Measurements from ENCODE around the gene SH2D3C. TPM values are rescaled to one million over a fixed set of nuclear protein-coding genes. Genes with fewer than 3 reads are reported as not detected.

Gene SH2D3C
- total and polyA plus RNA-seq, 10 of the 15 experiments (the other 5 are each of a cell fraction or from before 2014, with no cell fraction given) = 1.2 to 23.5 (median 16.2) TPM

DNA sequence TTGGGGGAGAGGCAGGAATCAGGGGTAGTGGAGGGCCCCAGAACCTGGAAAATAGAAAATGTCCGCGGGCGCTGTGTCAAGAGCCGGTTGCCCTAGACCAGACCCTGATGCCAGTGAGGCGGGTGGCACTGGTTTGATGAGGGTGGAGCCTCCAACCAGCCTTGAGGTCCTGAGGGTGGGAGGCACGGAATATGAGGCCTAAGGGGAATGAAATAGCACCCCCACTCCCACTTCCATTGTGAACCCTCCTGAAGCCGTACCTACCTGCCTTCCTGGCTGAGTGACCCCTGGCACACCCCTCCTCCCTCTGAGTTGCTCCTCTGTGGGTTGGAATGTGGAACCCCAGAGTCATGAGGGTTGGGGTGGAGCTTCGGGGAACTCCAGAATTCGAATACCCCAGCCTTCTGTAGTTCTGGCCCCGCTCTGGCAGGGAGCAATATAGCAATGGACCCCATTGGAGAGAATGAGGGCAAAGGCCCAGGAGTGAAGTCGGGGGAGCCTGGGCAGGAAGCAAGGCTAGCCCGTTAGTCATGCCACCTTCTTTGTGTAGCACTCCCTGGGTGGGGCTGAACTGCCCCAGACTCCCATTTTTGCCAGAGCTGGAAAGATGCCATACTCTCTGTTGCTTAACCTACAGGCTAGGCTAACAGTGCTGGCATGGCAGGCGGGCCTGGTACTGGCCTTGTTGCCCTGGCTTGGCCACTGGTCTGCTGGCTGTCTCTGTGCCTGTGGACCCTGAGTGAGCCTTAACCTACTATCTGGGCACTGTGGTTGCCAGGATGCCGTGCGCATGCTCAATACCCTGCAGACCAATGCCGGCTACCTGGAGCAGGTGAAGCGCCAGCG, 25.3 kb upstream of the SH2D3C start:
- Histone ChIP-seq H3K4me1 (ENCODE audit: control insufficient read depth, insufficient read depth, low read length) (peaks cover 16% of the 10 kb centered on the region), H3K4me3 (peak overlapping the region; percentile 85), H3K4me2 (ENCODE audit: control insufficient read depth, insufficient read depth) (peak overlapping the region; percentile 100), H4K20me1 (ENCODE audit: control insufficient read depth, insufficient read depth) (no peaks in the 10 kb centered on the region), H3K36me3 (ENCODE audit: control insufficient read depth in 2 of 2, insufficient read depth in 2 of 2, low read length in 1 of 2) (peaks cover 0 to 7% of the 10 kb centered on the region in 2 experiments; a peak in 3 of 4 replicates), H3K9me3 (replicated peaks; ENCODE audit: control insufficient read depth, insufficient read depth, low read length) (no peaks in the 10 kb centered on the region), H3K27ac (ENCODE audit: control insufficient read depth, insufficient read depth) (peak overlapping the region; percentile 97), H3K9ac (ENCODE audit: control insufficient read depth, insufficient read depth, low read length) (peak overlapping the region; percentile 99), H3K79me2 (ENCODE audit: control insufficient read depth, insufficient read depth, low read length) (peaks cover 20% of the 10 kb centered on the region), H3K27me3 (replicated peaks in 1 of 2; ENCODE audit: control insufficient read depth in 2 of 2, insufficient read depth in 2 of 2, low read length in 1 of 2) (no peaks in the 10 kb centered on the region), H2AFZ (ENCODE audit: control insufficient read depth, low read depth, low read length) (peak overlapping the region; percentile 83)
- SMC1A ChIA-PET (ENCODE audit: uncharacterized antibody, unreplicated experiment) = interaction anchor here (0.6 to 1.8 kb wide), 2 partner anchors 11 to 112 kb away, joined by 3 read pairs; no protein-coding TSS in a partner anchor
- in situ Hi-C loops (cut with MboI) = no loop called here
- POLR2A ChIA-PET = interaction anchor here (0.6 to 1.3 kb wide), 7 partner anchors 18 to 103 kb away, joined by 3 to 4 read pairs (median 3); partner anchors contain the start of genes CDK9 and SH2D3C
- TSS peak; percentile 70 for BruUV-seq (replicated peaks)
- intact Hi-C loops (cut with micrococcal nuclease; ENCODE audit: unreplicated experiment) = loop anchor here (5.0 kb wide), 1 partner anchor 114 kb away; the partner anchor contains the start of gene ST6GALNAC4
- CTCF ChIA-PET = interaction anchor here (0.9 to 1.3 kb wide), 3 partner anchors 18 to 118 kb away, joined by 3 read pairs; partner anchors contain the start of gene CDK9
- FAIRE-seq (no peak), ATAC-seq (peak; percentile 44), DNase-seq (ENCODE audit: low read depth, low spot score) (no peak)
- TF ChIP-seq, protein P1, sequence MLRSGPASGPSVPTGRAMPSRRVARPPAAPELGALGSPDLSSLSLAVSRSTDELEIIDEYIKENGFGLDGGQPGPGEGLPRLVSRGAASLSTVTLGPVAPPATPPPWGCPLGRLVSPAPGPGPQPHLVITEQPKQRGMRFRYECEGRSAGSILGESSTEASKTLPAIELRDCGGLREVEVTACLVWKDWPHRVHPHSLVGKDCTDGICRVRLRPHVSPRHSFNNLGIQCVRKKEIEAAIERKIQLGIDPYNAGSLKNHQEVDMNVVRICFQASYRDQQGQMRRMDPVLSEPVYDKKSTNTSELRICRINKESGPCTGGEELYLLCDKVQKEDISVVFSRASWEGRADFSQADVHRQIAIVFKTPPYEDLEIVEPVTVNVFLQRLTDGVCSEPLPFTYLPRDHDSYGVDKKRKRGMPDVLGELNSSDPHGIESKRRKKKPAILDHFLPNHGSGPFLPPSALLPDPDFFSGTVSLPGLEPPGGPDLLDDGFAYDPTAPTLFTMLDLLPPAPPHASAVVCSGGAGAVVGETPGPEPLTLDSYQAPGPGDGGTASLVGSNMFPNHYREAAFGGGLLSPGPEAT (IDR thresholded peaks at IDR 0.05; ENCODE audit: low read depth) = no peak
- TF ChIP-seq SMAD5 (IDR thresholded peaks at IDR 0.05; ENCODE audit: low read depth) (no peak), POLR2A (IDR thresholded peaks at IDR 0.05; ENCODE audit: low read depth, low read length) (peak; percentile 37; the same call in 1 of the 2 replicates), POU2F2 (IDR thresholded peaks at IDR 0.05; ENCODE audit: borderline replicate concordance, low read depth, low read length) (0 out of 3 replicates have a peak, but pooled peaks have one; percentile 16), YY1 (IDR thresholded peaks at IDR 0.05; ENCODE audit: low read depth, low read length) (0 out of 2 replicates have a peak, but pooled peaks have one; percentile 33), GATAD2B (conservative IDR thresholded peaks at IDR 0.05; ENCODE audit: low read depth) (no peak), IKZF1 (conservative IDR thresholded peaks at IDR 0.05) (0 out of 2 replicates have a peak, but pooled peaks have one; percentile 4), POLR2AphosphoS5 (IDR thresholded peaks at IDR 0.05; ENCODE audit: low read length) (peak; percentile 53; the same call in 1 of the 2 replicates), SMAD1 (IDR thresholded peaks at IDR 0.05; ENCODE audit: low read depth, partially characterized antibody) (no peak), FOXM1 (IDR thresholded peaks at IDR 0.05; ENCODE audit: low read depth, low read length) (no peak)
- TF ChIP-seq, protein P2, sequence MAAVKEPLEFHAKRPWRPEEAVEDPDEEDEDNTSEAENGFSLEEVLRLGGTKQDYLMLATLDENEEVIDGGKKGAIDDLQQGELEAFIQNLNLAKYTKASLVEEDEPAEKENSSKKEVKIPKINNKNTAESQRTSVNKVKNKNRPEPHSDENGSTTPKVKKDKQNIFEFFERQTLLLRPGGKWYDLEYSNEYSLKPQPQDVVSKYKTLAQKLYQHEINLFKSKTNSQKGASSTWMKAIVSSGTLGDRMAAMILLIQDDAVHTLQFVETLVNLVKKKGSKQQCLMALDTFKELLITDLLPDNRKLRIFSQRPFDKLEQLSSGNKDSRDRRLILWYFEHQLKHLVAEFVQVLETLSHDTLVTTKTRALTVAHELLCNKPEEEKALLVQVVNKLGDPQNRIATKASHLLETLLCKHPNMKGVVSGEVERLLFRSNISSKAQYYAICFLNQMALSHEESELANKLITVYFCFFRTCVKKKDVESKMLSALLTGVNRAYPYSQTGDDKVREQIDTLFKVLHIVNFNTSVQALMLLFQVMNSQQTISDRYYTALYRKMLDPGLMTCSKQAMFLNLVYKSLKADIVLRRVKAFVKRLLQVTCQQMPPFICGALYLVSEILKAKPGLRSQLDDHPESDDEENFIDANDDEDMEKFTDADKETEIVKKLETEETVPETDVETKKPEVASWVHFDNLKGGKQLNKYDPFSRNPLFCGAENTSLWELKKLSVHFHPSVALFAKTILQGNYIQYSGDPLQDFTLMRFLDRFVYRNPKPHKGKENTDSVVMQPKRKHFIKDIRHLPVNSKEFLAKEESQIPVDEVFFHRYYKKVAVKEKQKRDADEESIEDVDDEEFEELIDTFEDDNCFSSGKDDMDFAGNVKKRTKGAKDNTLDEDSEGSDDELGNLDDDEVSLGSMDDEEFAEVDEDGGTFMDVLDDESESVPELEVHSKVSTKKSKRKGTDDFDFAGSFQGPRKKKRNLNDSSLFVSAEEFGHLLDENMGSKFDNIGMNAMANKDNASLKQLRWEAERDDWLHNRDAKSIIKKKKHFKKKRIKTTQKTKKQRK (IDR thresholded peaks at IDR 0.05; ENCODE audit: low read depth, low read length) = no peak
- 25% methylated on average over 18 of the region's 18 CpGs for WGBS (ENCODE audit: insufficient coverage, insufficient replicate concordance, low lambda C conversion rate, missing lambda C conversion rate)
- RAD21 ChIA-PET (ENCODE audit: unreplicated experiment) = interaction anchor here (1.3 to 1.8 kb wide), 3 partner anchors 69 to 117 kb away, joined by 3 to 10 read pairs (median 4); partner anchors contain the start of genes ST6GALNAC4 and TOR2A

All from GM12878 (cell line).